Measurements from ENCODE around the gene AK2. TPM values are rescaled to one million over a fixed set of nuclear protein-coding genes. Genes with fewer than 3 reads are reported as not detected.

The AK2 gene
- total RNA-seq, 1 experiment from 2014 or later, result 191 TPM

DNA sequence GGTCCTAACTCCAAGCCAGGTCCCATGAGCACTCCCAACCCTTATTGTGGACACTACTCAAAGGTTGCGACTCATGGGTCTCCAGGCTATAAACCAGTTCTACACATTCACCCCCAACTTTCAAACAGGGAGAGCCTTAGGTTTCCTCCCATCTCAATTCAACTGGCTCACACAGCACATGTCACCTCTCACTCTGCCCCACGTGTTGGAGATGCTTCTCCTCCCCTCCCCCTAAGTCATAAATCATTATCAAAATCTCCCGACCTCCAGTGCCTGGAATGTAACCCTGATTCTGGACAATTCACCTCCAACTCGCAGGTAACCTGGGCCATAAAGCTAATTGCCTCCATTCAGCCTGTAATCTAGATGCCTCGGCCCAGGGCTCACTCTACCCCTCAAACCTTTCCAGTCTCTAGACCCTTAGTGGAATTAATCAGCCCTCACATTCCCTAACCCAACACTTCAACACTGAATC is 595 bp downstream of the AK2 start:
- H3K9me3 ChIP-seq (ENCODE audit: insufficient read depth, low read depth), result no peaks in the 10 kb centered on the region
- intact Hi-C loops (cut with micrococcal nuclease; ENCODE audit: unreplicated experiment), result no loop called here
- peak overlapping the region; percentile 86 for H3K4me3 ChIP-seq
- peak overlapping the region; percentile 79 for H2AFZ ChIP-seq
- H3K9me2 ChIP-seq (ENCODE audit: insufficient read depth), result no peaks in the 10 kb centered on the region
- CTCF ChIA-PET, result interaction anchor here (0.6 kb wide), 1 partner anchor 327 kb away, joined by 3 read pairs; no protein-coding TSS in a partner anchor
- peaks cover 12% of the 10 kb centered on the region; the same call in 1 of the 2 replicates for H3F3A ChIP-seq (ENCODE audit: insufficient read depth, low read depth)
- H4K20me1 ChIP-seq (ENCODE audit: insufficient read depth), result peaks cover 32% of the 10 kb centered on the region
- no peaks in the 10 kb centered on the region for H3K27me3 ChIP-seq (ENCODE audit: insufficient read depth, low read depth)
- peak in 1 of 2 experiments; percentile 40 for DNase-seq
- peaks cover 12% of the 10 kb centered on the region for H3K4me1 ChIP-seq (replicated peaks; ENCODE audit: insufficient read depth)
- peaks cover 20% of the 10 kb centered on the region for H3K36me3 ChIP-seq (ENCODE audit: low read depth)
- H3K4me2 ChIP-seq, result peak overlapping the region; percentile 98
- H3K27ac ChIP-seq, result peak overlapping the region; percentile 74
- H3K79me2 ChIP-seq (ENCODE audit: low read depth), result peaks cover 55% of the 10 kb centered on the region
- no peak for TF ChIP-seq CTCF (conservative IDR thresholded peaks at IDR 0.05)
- TF ChIP-seq EZH2 (IDR thresholded peaks at IDR 0.05; ENCODE audit: low read depth), result no peak
- BruUV-seq (replicated peaks), result no TSS peak
- POLR2A ChIA-PET (ENCODE audit: unreplicated experiment), result interaction anchor here (0.6 kb wide), 1 partner anchor 1646 kb away, joined by 3 read pairs; no protein-coding TSS in a partner anchor

DNA sequence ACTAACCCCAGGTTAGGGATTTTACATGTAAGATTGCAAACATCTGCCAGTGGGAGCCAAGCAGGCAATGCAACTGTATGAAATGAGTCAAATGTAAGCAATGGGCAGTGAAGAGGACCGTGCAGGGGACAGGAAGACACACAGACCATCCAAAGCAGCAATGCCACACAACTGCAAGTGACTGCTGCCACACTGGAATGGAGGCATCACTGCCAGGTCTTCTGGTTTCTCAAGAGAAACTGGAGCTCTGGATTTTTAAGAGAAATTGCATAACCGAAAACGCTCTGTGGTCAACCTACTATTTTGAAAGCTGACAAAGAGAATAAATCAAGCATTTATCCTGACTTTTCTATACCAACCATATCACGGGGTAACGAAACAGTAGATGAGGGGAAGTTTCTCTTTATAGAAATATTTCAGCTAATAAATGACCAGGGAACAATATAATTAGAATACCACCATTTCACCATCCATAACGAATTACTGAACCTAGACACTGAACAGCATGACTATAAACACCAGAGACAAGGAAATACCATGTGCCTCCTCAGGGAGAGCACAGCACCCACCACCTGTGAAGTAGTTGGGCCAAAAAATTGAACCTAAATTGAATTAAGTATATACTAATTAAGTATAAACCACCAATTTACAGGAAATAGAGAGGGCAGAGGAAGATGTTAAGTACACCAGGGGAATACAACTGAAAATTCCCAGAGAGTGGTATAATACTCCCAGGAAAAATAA is 4.4 kb downstream of the AK2 start:
- Histone ChIP-seq H4K20me1 (ENCODE audit: insufficient read depth) (peaks cover 63% of the 10 kb centered on the region), H3K4me2 (no peak overlapping the region), H3K9me3 (ENCODE audit: insufficient read depth, low read depth) (no peaks in the 10 kb centered on the region), H3K79me2 (ENCODE audit: low read depth) (peaks cover 93% of the 10 kb centered on the region), H3F3A (ENCODE audit: insufficient read depth, low read depth) (peaks cover 12% of the 10 kb centered on the region; the same call in 1 of the 2 replicates), H3K9me2 (ENCODE audit: insufficient read depth) (no peaks in the 10 kb centered on the region), H2AFZ (no peak overlapping the region), H3K4me1 (replicated peaks; ENCODE audit: insufficient read depth) (peaks cover 13% of the 10 kb centered on the region), H3K27ac (no peak overlapping the region), H3K27me3 (ENCODE audit: insufficient read depth, low read depth) (no peaks in the 10 kb centered on the region), H3K4me3 (no peak overlapping the region), H3K36me3 (ENCODE audit: low read depth) (peaks cover 26% of the 10 kb centered on the region)
- no TSS peak for BruUV-seq (replicated peaks)
- ChIA-PET POLR2A (ENCODE audit: unreplicated experiment) (interaction anchor here (0.7 kb wide), 1 partner anchor 10 kb away, joined by 6 read pairs; no protein-coding TSS in a partner anchor), CTCF (no interaction called here)
- intact Hi-C loops (cut with micrococcal nuclease; ENCODE audit: unreplicated experiment), result no loop called here
- DNase-seq, result no peak
- TF ChIP-seq EZH2 (IDR thresholded peaks at IDR 0.05; ENCODE audit: low read depth) (no peak), CTCF (conservative IDR thresholded peaks at IDR 0.05) (no peak)

DNA sequence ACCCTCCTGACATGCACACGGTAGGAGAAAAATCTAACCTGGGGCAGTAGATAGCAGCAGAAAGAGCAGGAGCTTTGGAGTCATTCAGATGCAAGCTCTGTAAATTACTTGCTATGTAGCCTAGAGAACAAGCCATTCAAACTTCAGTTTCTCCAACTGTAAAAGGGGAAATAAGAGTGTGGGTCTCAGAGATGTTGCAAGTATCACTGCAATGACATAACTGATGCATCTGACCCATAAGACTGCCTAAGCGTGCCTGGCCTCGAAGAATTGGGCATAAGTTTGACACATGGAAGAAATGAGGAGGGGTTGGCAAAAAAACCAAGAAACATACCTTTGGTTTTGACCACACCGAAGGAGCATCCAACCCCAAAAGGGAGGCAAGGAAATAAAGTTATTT is 5.2 kb downstream of the AK2 start:
- BruUV-seq (replicated peaks), result no TSS peak
- TF ChIP-seq EZH2 (IDR thresholded peaks at IDR 0.05; ENCODE audit: low read depth) (no peak), CTCF (conservative IDR thresholded peaks at IDR 0.05) (no peak)
- peaks cover 26% of the 10 kb centered on the region for H3K36me3 ChIP-seq (ENCODE audit: low read depth)

More for the DNA sequence above, 5.2 kb downstream of the AK2 start:
- Histone ChIP-seq H3K27me3 (ENCODE audit: insufficient read depth, low read depth) (no peaks in the 10 kb centered on the region), H4K20me1 (ENCODE audit: insufficient read depth) (peaks cover 70% of the 10 kb centered on the region), H3F3A (ENCODE audit: insufficient read depth, low read depth) (peaks cover 16% of the 10 kb centered on the region; the same call in 1 of the 2 replicates), H3K4me1 (replicated peaks; ENCODE audit: insufficient read depth) (peaks cover 13% of the 10 kb centered on the region), H3K79me2 (ENCODE audit: low read depth) (peaks cover 100% of the 10 kb centered on the region), H3K9me3 (ENCODE audit: insufficient read depth, low read depth) (no peaks in the 10 kb centered on the region), H2AFZ (no peak overlapping the region), H3K27ac (no peak overlapping the region), H3K4me3 (no peak overlapping the region), H3K9me2 (ENCODE audit: insufficient read depth) (no peaks in the 10 kb centered on the region), H3K4me2 (no peak overlapping the region)
- intact Hi-C loops (cut with micrococcal nuclease; ENCODE audit: unreplicated experiment), result no loop called here
- ChIA-PET POLR2A (ENCODE audit: unreplicated experiment) (no interaction called here), CTCF (no interaction called here)
- no peak for DNase-seq
